A549 (cell line): ENCODE data around the gene MSRB3. TPM values are rescaled to one million over a fixed set of nuclear protein-coding genes. Genes with fewer than 3 reads are reported as not detected.
A peak's percentile ranks its signal among the peaks of the same experiment; 100 is the strongest.

Source experiments
- ATAC-seq, 2 experiments: fragments of 200-7000 bp in 1 of 2; fragments of >200 bp in 1 of 2; cut with Nextera tagmentation in 1 of 2; cut with Tn5 transposase in 1 of 2; 3 replicates each; pipeline versions ENCODE4 v1.8.0 to v1.9.1; 2018 to 2020; ENCODE audit warnings: mild to moderate bottlenecking in 1 of 2, moderate library complexity in 1 of 2
- CTCF ChIA-PET: fragments of 300-600 bp; sonication (Branson Sonifier 250); formaldehyde crosslinking; extraction: SDS; loops from one replicate; lab custom pipeline; 2021; ENCODE audit warnings: antibody characterized with exemption, inconsistent platforms; lab: Yijun Ruan, JAX
- POLR2A ChIA-PET: fragments of 350-600 bp; formaldehyde crosslinking; extraction: SDS; loops from one replicate; lab custom pipeline; 2021; ENCODE audit warnings: antibody characterized with exemption, inconsistent platforms; lab: Yijun Ruan, JAX
- DNase-seq, 2 experiments: peaks; one replicate each; pipeline versions ENCODE4 v3.0.0 to v3.0.0-alpha.2; 2011 to 2016; ENCODE audit warnings: low read depth in 1 of 2, low spot score in 1 of 2
- FAIRE-seq: peaks from 2 replicates; lab custom pipeline; 2011; peaks lifted over from hg19 to GRCh38; lab: Jason Lieb, UNC
- H3K27ac ChIP-seq, 2 experiments: fragments of >200 bp; sonication (Bioruptor Twin); formaldehyde crosslinking; 3 replicates each; pipeline ENCODE4 v1.5.1; 2016 to 2017
- H3K4me1 ChIP-seq: fragments of >200 bp; sonication (Bioruptor Twin); formaldehyde crosslinking; 3 replicates; pipeline ENCODE4 v1.6.1; 2016
- H3K4me2 ChIP-seq: fragments of >200 bp; sonication (Bioruptor Twin); formaldehyde crosslinking; 3 replicates; pipeline ENCODE4 v1.6.1; 2016
- H3K4me3 ChIP-seq: fragments of >200 bp; sonication (Bioruptor Twin); formaldehyde crosslinking; 3 replicates; pipeline ENCODE4 v1.5.1; 2016
- H3K9me3 ChIP-seq: fragments of >200 bp; sonication (Bioruptor Twin); formaldehyde crosslinking; 3 replicates; pipeline ENCODE4 v1.6.1; 2016
- BHLHE40 ChIP-seq: IDR thresholded peaks from 2 replicates; pipeline ENCODE4 v1.6.1; 2012; ENCODE audit warnings: low read depth, low read length, inconsistent platforms
- CBX2 ChIP-seq: fragments of 200-600 bp; sonication (generic); IDR thresholded peaks from 2 replicates; pipeline ENCODE4 v1.6.1; 2016; ENCODE audit warnings: low read depth, mild to moderate bottlenecking, borderline replicate concordance
- CEBPB ChIP-seq, 2 experiments: fragments of >200 bp in 1 of 2; sonication (Bioruptor Twin) in 1 of 2; formaldehyde crosslinking in 1 of 2; IDR thresholded peaks; 2 replicates each; pipeline ENCODE4 v1.6.1; 2012 to 2016
- CHD2 ChIP-seq: fragments of 150-350 bp; IDR thresholded peaks from 2 replicates; pipeline ENCODE4 v1.6.1; 2014; ENCODE audit warnings: low read length; ENCODE audit not compliant: partially characterized antibody
- EHF ChIP-seq: fragments of 250-450 bp; sonication (Bioruptor Pico); IDR thresholded peaks from 2 replicates; pipeline ENCODE4 v1.5.0; 2020; ENCODE audit warnings: mild to moderate bottlenecking
- EHMT2 ChIP-seq: fragments of 200-600 bp; sonication (generic); IDR thresholded peaks from 2 replicates; pipeline ENCODE4 v1.6.1; 2016; ENCODE audit warnings: antibody characterized with exemption, low read depth, mild to moderate bottlenecking, moderate library complexity
- EP300 ChIP-seq, 2 experiments: fragments of >200 bp; sonication (Bioruptor Twin); formaldehyde crosslinking; IDR thresholded peaks; 2 replicates in 1 of 2; 3 replicates in 1 of 2; pipeline ENCODE4 v1.6.1; 2016 to 2017
- FOSL2 ChIP-seq, 2 experiments: fragments of 450-650 bp in 1 of 2; fragments of >200 bp in 1 of 2; sonication (Bioruptor Twin) in 1 of 2; formaldehyde crosslinking; IDR thresholded peaks; 2 replicates each; pipeline versions ENCODE4 v1.5.0 to v1.6.1; 2016 to 2020; ENCODE audit warnings: mild to moderate bottlenecking in 1 of 2, moderate library complexity in 1 of 2
- GATA3 ChIP-seq: IDR thresholded peaks from 2 replicates; pipeline ENCODE4 v1.6.1; 2012; ENCODE audit warnings: borderline replicate concordance
- HDAC2 ChIP-seq: fragments of 200-600 bp; sonication (generic); IDR thresholded peaks from 2 replicates; pipeline ENCODE4 v1.6.1; 2016
- HEYL ChIP-seq: fragments of 250-450 bp; sonication (Bioruptor Pico); IDR thresholded peaks from 2 replicates; pipeline ENCODE4 v1.8.0; 2021; ENCODE audit warnings: mild to moderate bottlenecking, moderate library complexity
- HOXA7 ChIP-seq: fragments of 250-450 bp; sonication (Bioruptor Pico); IDR thresholded peaks from 2 replicates; pipeline ENCODE4 v1.5.0; 2020; ENCODE audit warnings: mild to moderate bottlenecking, moderate library complexity
- HOXB13 ChIP-seq: fragments of 250-450 bp; sonication (Bioruptor Pico); IDR thresholded peaks from 2 replicates; pipeline ENCODE4 v1.5.0; 2020; ENCODE audit warnings: low read depth, mild to moderate bottlenecking, moderate library complexity
- JUN ChIP-seq, 2 experiments: fragments of >200 bp; sonication (Bioruptor Twin); formaldehyde crosslinking; IDR thresholded peaks; 2 replicates in 1 of 2; 3 replicates in 1 of 2; pipeline ENCODE4 v1.6.1; 2016 to 2017
- KDM5A ChIP-seq: fragments of 200-600 bp; sonication (generic); IDR thresholded peaks from 2 replicates; pipeline ENCODE4 v1.6.1; 2016; ENCODE audit warnings: antibody characterized with exemption, mild to moderate bottlenecking
- MAFK ChIP-seq: fragments of 450-650 bp; IDR thresholded peaks from 2 replicates; pipeline ENCODE4 v1.6.1; 2014; ENCODE audit not compliant: partially characterized antibody
- MAX ChIP-seq: IDR thresholded peaks from 2 replicates; pipeline ENCODE4 v1.6.1; 2012
- MAZ ChIP-seq: fragments of 150-350 bp; IDR thresholded peaks from 2 replicates; pipeline ENCODE4 v1.6.1; 2014; ENCODE audit warnings: antibody characterized with exemption, low read depth, low read length, borderline replicate concordance
- NFE2L2 ChIP-seq: fragments of 150-350 bp; conservative IDR thresholded peaks from 2 replicates; pipeline ENCODE4 v1.6.1; 2014; ENCODE audit warnings: low read length
- NR3C1 ChIP-seq: fragments of >200 bp; sonication (Bioruptor Twin); formaldehyde crosslinking; IDR thresholded peaks from 3 replicates; pipeline ENCODE4 v1.6.1; 2017
- PBX3 ChIP-seq: IDR thresholded peaks from 2 replicates; pipeline ENCODE4 v1.6.1; 2012
- PHF8 ChIP-seq: fragments of 200-600 bp; sonication (generic); IDR thresholded peaks from 2 replicates; pipeline ENCODE4 v1.6.1; 2016; ENCODE audit warnings: low read depth, mild to moderate bottlenecking, antibody characterized with exemption, moderate library complexity, borderline replicate concordance
- RAD21 ChIP-seq, 2 experiments: fragments of >200 bp in 1 of 2; sonication (Bioruptor Twin) in 1 of 2; formaldehyde crosslinking in 1 of 2; IDR thresholded peaks in 1 of 2; conservative IDR thresholded peaks in 1 of 2; 2 replicates in 1 of 2; 3 replicates in 1 of 2; pipeline ENCODE4 v1.6.1; 2012 to 2018; ENCODE audit warnings: inconsistent platforms in 1 of 2
- REST ChIP-seq: fragments of 200-600 bp; sonication (generic); IDR thresholded peaks from 2 replicates; pipeline ENCODE4 v1.6.1; 2016; ENCODE audit warnings: antibody characterized with exemption, mild to moderate bottlenecking, moderate library complexity
- RNF2 ChIP-seq: fragments of 200-600 bp; sonication (generic); IDR thresholded peaks from 2 replicates; pipeline ENCODE4 v1.6.1; 2016; ENCODE audit warnings: low read depth, mild to moderate bottlenecking, antibody characterized with exemption, moderate library complexity, borderline replicate concordance
- SMC3 ChIP-seq: fragments of >200 bp; sonication (Bioruptor Twin); formaldehyde crosslinking; IDR thresholded peaks from 3 replicates; pipeline ENCODE4 v1.6.1; 2018; ENCODE audit warnings: inconsistent platforms
- SREBF2 ChIP-seq: fragments of 450-650 bp; IDR thresholded peaks from 2 replicates; pipeline ENCODE4 v1.6.1; 2014; ENCODE audit warnings: mild to moderate bottlenecking, moderate library complexity
- TP53 ChIP-seq: fragments of 250-450 bp; sonication (Bioruptor Pico); IDR thresholded peaks from 2 replicates; pipeline ENCODE4 v1.5.0; 2021; ENCODE audit warnings: mild to moderate bottlenecking, moderate library complexity
- ZFP36 ChIP-seq: fragments of 450-650 bp; IDR thresholded peaks from 2 replicates; pipeline ENCODE4 v1.6.1; 2014; ENCODE audit warnings: borderline replicate concordance; ENCODE audit not compliant: partially characterized antibody
- ZNF302 ChIP-seq: fragments of 250-450 bp; sonication (Bioruptor Pico); IDR thresholded peaks from 2 replicates; pipeline ENCODE4 v1.9.0; 2021; ENCODE audit warnings: inconsistent platforms, mild to moderate bottlenecking, moderate library complexity
- WGBS: methylation state at CpG from one replicate; pipeline ENCODE4 v1.1.6; 2017; ENCODE audit errors: missing lambda C conversion rate; 5-methylcytosine and 5-hydroxymethylcytosine counted together
- polyA plus RNA-seq, 4 experiments: library from polyadenylated mRNA; depleted of rRNA in 3 of 4; stranded (reverse); fragments of >200 nt; fragmentation: RNase III in 1 of 4; extraction: RNeasy Plus Mini Kit Qiagen cat#74134 plus additional on column Dnase treatment in 1 of 4; gene quantifications; 2 replicates in 3 of 4; 3 replicates in 1 of 4; pipeline ENCODE4 v1.2.3, GENCODE V29; 2011 to 2017
- TF ChIP-seq, protein P1 (sequence below): fragments of 250-450 bp; sonication (Bioruptor Pico); IDR thresholded peaks from 2 replicates; pipeline ENCODE4 v1.5.0; 2021; ENCODE audit warnings: mild to moderate bottlenecking, moderate library complexity, borderline replicate concordance

The MSRB3 gene
- polyA plus RNA-seq, 2 of the 4 experiments (the other 2 are of a cell fraction), result 25.2 to 46.1 TPM

- CTCF ChIA-PET, result no interaction called here
- FAIRE-seq, result no peak
- TF ChIP-seq ZFP36, result no peak
- no peak for TF ChIP-seq MAX
- no peak for TF ChIP-seq SREBF2
- TF ChIP-seq GATA3, result no peak
- TF ChIP-seq SMC3, result no peak
- TF ChIP-seq MAFK, result no peak
- TF ChIP-seq, protein P1, sequence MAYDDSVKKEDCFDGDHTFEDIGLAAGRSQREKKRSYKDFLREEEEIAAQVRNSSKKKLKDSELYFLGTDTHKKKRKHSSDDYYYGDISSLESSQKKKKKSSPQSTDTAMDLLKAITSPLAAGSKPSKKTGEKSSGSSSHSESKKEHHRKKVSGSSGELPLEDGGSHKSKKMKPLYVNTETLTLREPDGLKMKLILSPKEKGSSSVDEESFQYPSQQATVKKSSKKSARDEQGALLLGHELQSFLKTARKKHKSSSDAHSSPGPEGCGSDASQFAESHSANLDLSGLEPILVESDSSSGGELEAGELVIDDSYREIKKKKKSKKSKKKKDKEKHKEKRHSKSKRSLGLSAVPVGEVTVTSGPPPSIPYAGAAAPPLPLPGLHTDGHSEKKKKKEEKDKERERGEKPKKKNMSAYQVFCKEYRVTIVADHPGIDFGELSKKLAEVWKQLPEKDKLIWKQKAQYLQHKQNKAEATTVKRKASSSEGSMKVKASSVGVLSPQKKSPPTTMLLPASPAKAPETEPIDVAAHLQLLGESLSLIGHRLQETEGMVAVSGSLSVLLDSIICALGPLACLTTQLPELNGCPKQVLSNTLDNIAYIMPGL (CRISPR knock-in tag), result no peak
- TF ChIP-seq ZNF302 (CRISPR knock-in tag), result no peak
- TF ChIP-seq KDM5A, result no peak
- TF ChIP-seq NFE2L2, result no peak
- TF ChIP-seq EHMT2, result no peak
- no peak for TF ChIP-seq CBX2
- no peak for TF ChIP-seq MAZ
- no peak for TF ChIP-seq RAD21 (conservative IDR thresholded peaks at IDR 0.05 in 1 of 2, IDR thresholded peaks at IDR 0.05 in 1 of 2)
- TF ChIP-seq NR3C1, result no peak
- no peak for TF ChIP-seq EHF (CRISPR knock-in tag)
- no peak for TF ChIP-seq JUN (IDR thresholded peaks at IDR 0.05)
- no peak for TF ChIP-seq HOXA7
- no peak for TF ChIP-seq HDAC2
- no peak for DNase-seq
- H3K4me3 ChIP-seq, result no peak overlapping the region
- POLR2A ChIA-PET, result no interaction called here
- no peaks in the 10 kb centered on the region for H3K9me3 ChIP-seq
- H3K27ac ChIP-seq, result no peak overlapping the region
- no peak overlapping the region for H3K4me2 ChIP-seq
- WGBS, result 96% methylated on average over 5 of the region's 5 CpGs
- H3K4me1 ChIP-seq, result peaks cover 17% of the 10 kb centered on the region; the same call in 2 of the 3 replicates
- ATAC-seq, result no peak
These were observed 55.2 kb downstream of the MSRB3 start for GRCh38 chr12:65333649-65334048.

GRCh38 chr12:65334521-65334920, 56.0 kb downstream of the MSRB3 start:
- Histone ChIP-seq H3K9me3 (no peaks in the 10 kb centered on the region), H3K4me3 (no peak overlapping the region), H3K4me1 (peaks cover 17% of the 10 kb centered on the region; the same call in 2 of the 3 replicates), H3K27ac (no peak overlapping the region), H3K4me2 (peak overlapping the region; percentile 36; the same call in 2 of the 3 replicates)
- CTCF ChIA-PET, result interaction anchor here (0.9 to 1.5 kb wide), 2 partner anchors 7 to 773 kb away, joined by 3 to 4 read pairs; no protein-coding TSS in a partner anchor
- no peak for TF ChIP-seq CEBPB (IDR thresholded peaks at IDR 0.05)
- TF ChIP-seq REST, result no peak
- no peak for TF ChIP-seq BHLHE40
- TF ChIP-seq SREBF2, result no peak
- TF ChIP-seq HOXB13 (CRISPR knock-in tag), result no peak
- no peak for TF ChIP-seq TP53
- no peak for TF ChIP-seq MAZ
- no peak for TF ChIP-seq FOSL2 (IDR thresholded peaks at IDR 0.05)
- no peak for TF ChIP-seq FOSL2 (CRISPR knock-in tag; IDR thresholded peaks at IDR 0.05)
- no peak for TF ChIP-seq NR3C1
- TF ChIP-seq PHF8, result no peak
- TF ChIP-seq PBX3, result no peak
- TF ChIP-seq ZNF302 (CRISPR knock-in tag), result no peak
- no peak for TF ChIP-seq EP300 (IDR thresholded peaks at IDR 0.05)
- TF ChIP-seq RNF2, result no peak
- no peak for TF ChIP-seq CHD2
- TF ChIP-seq HEYL (CRISPR knock-in tag), result no peak
- POLR2A ChIA-PET, result no interaction called here
- no peak for ATAC-seq
- FAIRE-seq, result no peak
- no peak for DNase-seq
